Measurements from ENCODE around the gene PLEKHA5.

The PLEKHA5 gene

GRCh38 chr12:19181666-19182426 lies 52.3 kb downstream of the PLEKHA5 start:
- in situ Hi-C loops (cut with MboI; ENCODE audit: low pct_unique_long_range_greater_than_20kb, low sequenced_read_pairs, unreplicated experiment): no loop called here
- DNase-seq (ENCODE audit: low spot score): no peak
- TF ChIP-seq, protein P1, sequence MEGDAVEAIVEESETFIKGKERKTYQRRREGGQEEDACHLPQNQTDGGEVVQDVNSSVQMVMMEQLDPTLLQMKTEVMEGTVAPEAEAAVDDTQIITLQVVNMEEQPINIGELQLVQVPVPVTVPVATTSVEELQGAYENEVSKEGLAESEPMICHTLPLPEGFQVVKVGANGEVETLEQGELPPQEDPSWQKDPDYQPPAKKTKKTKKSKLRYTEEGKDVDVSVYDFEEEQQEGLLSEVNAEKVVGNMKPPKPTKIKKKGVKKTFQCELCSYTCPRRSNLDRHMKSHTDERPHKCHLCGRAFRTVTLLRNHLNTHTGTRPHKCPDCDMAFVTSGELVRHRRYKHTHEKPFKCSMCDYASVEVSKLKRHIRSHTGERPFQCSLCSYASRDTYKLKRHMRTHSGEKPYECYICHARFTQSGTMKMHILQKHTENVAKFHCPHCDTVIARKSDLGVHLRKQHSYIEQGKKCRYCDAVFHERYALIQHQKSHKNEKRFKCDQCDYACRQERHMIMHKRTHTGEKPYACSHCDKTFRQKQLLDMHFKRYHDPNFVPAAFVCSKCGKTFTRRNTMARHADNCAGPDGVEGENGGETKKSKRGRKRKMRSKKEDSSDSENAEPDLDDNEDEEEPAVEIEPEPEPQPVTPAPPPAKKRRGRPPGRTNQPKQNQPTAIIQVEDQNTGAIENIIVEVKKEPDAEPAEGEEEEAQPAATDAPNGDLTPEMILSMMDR (IDR thresholded peaks at IDR 0.05; ENCODE audit: extremely low read depth, insufficient read depth, missing control alignments): peak; percentile 1

GRCh38 chr12:19183121-19183838 lies 53.7 kb downstream of the PLEKHA5 start:
- in situ Hi-C loops (cut with MboI; ENCODE audit: low pct_unique_long_range_greater_than_20kb, low sequenced_read_pairs, unreplicated experiment): no loop called here
- no peak for DNase-seq (ENCODE audit: low spot score)
- TF ChIP-seq, protein P1 (IDR thresholded peaks at IDR 0.05; ENCODE audit: extremely low read depth, insufficient read depth, missing control alignments): no peak

DNA sequence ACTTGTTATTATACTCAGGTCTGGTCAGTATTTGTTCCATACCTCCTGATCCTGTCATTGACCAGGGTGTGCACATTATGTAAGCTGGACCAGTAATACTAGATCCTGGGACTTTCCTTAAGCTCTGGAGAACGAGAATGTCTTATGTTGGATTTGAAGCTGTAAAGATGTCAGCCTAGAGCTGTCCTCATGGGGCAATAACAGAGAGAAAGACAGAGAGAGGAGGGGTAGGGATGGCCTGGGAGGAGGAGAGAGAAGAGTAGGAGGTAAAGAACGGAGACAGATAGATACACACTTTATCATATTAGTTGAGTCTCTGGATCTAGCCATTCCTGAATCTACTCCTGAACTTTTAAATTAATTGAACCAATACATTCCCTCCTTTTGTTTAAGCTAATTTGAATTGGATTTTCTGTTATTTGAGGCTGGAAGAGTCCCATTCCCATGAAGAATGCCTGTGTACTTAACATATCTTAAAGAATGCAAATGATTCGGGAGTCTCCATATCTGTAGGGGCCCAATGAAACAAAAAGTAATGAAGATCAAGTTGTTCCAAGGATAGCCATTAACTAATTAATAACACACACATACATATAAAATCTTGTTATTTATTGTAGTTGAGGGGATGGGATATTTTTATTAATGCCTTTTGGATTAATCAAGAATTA lies 55.9 kb downstream of the PLEKHA5 start:
- in situ Hi-C loops (cut with MboI; ENCODE audit: low pct_unique_long_range_greater_than_20kb, low sequenced_read_pairs, unreplicated experiment): no loop called here
- TF ChIP-seq, protein P1 (IDR thresholded peaks at IDR 0.05; ENCODE audit: extremely low read depth, insufficient read depth, missing control alignments): no peak

DNA sequence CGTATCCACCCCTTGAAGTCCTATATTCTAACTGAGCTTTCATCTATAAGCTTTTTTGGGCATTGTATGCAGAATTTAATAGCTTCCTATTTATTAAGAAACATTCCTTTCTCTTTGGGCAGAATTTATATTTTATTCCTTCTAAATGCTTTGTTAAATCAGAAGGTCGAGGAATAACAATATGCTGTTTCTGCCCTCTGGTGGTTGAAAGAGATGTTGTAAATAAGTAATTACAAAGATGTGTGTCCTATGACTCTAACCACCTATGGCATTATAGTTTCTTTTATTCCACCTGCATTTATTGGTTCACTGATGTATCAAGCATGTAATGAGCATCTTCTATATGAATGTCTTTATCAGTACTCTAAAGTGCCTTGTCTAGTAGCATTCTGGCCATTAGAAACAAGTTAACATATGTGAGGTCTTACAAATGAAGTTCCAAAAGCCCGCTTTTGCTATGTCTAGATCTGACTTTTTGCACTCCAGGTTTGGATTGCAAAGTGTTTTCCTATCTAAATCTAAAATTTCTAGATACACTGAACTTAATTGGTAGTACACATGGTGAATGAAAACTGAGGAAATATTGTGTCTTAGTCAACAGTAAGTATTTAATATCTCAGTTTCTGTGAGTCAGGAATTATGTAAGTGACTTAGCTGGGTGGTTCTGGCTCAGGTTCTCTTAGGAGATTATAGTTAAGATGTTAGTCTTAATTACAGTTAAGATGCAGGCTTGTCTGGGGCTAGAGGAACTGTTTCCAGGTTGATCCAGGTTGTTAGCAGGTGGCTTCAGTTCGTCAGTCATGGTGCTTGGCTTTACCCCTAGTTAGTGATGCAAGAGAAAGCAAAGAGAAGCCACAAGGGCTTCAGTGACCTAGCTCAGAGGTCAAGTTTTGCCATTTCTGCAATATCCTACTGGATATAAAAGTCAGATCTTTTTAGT lies 57.5 kb downstream of the PLEKHA5 start:
- in situ Hi-C loops (cut with MboI; ENCODE audit: low pct_unique_long_range_greater_than_20kb, low sequenced_read_pairs, unreplicated experiment): no loop called here
- TF ChIP-seq, protein P1 (IDR thresholded peaks at IDR 0.05; ENCODE audit: extremely low read depth, insufficient read depth, missing control alignments): peak; percentile 48
- DNase-seq (ENCODE audit: low spot score): peak; percentile 21

More for the DNA sequence above, 55.9 kb downstream of the PLEKHA5 start:
- no peak for DNase-seq (ENCODE audit: low spot score)

- in situ Hi-C loops (cut with MboI; ENCODE audit: low pct_unique_long_range_greater_than_20kb, low sequenced_read_pairs, unreplicated experiment): no loop called here
- no peak for DNase-seq (ENCODE audit: low spot score)
- TF ChIP-seq, protein P1 (IDR thresholded peaks at IDR 0.05; ENCODE audit: extremely low read depth, insufficient read depth, missing control alignments): no peak
Observed at GRCh38 chr12:19189522-19189921, 60.0 kb downstream of the PLEKHA5 start.
